Naive B cell (primary cell): ENCODE data around the gene NFATC4. TPM values are rescaled to one million over a fixed set of nuclear protein-coding genes. Genes with fewer than 3 reads are reported as not detected.
"Not testable (repeated sequence)": the region's sequence is repeated elsewhere in the genome, so short reads cannot be mapped to it uniquely, and the experiment has no call there.

Experiments
- ATAC-seq, 2 donors: fragments of 150-1000 bp; cut with Tn5 transposase; 2 replicates each; pipeline ENCODE4 v1.10.0; 2021; ENCODE audit warnings: low read depth in 2 of 2, mild to moderate bottlenecking in 2 of 2, moderate library complexity in 2 of 2
- DNase-seq: peaks from one replicate; pipeline ENCODE4 v3.0.0; 2022
- H3K27ac Mint-ChIP-seq, 6 donors: one replicate each; pipeline ENCODE4 v1.8.0; 2020 to 2022; ENCODE audit warnings: mild to moderate bottlenecking in 6 of 6, mixed read lengths in 6 of 6, moderate library complexity in 5 of 6, inconsistent platforms in 2 of 6
- H3K27me3 Mint-ChIP-seq, 3 donors: one replicate each; pipeline ENCODE4 v1.8.0; 2021 to 2022; ENCODE audit warnings: mixed read lengths in 3 of 3, mild to moderate bottlenecking in 1 of 3
- H3K36me3 Mint-ChIP-seq, 2 donors: one replicate each; pipeline ENCODE4 v1.8.0; 2020 to 2022; ENCODE audit warnings: mixed read lengths in 2 of 2, inconsistent platforms in 1 of 2, mild to moderate bottlenecking in 1 of 2
- H3K4me1 Mint-ChIP-seq, 3 donors: one replicate each; pipeline ENCODE4 v1.8.0; 2020 to 2022; ENCODE audit warnings: mixed read lengths in 3 of 3, inconsistent platforms in 1 of 3, mild to moderate bottlenecking in 1 of 3, moderate library complexity in 1 of 3
- H3K4me3 Mint-ChIP-seq, 8 donors: one replicate each; pipeline ENCODE4 v1.8.0; 2020 to 2022; ENCODE audit warnings: mild to moderate bottlenecking in 8 of 8, mixed read lengths in 8 of 8, moderate library complexity in 8 of 8, inconsistent platforms in 2 of 8
- H3K9me3 Mint-ChIP-seq, 7 donors: one replicate each; pipeline ENCODE4 v1.8.0; 2020 to 2022; ENCODE audit warnings: mixed read lengths in 7 of 7, mild to moderate bottlenecking in 5 of 7, inconsistent platforms in 2 of 7, moderate library complexity in 1 of 7
- polyA plus RNA-seq, 6 donors: library from polyadenylated mRNA; unstranded; fragments of 300-500 nt; fragmentation: Illumina TruSeq; gene quantifications; one replicate each; pipeline ENCODE4 v1.2.3, GENCODE V29; 2021; ENCODE audit warnings: low read depth in 6 of 6

NFATC4 gene
- polyA plus RNA-seq, 6 donors from 2014 or later: 0.19 to 0.43 TPM; not detected in 4

GRCh38 chr14:24364841-24365240, 3.1 kb upstream of the NFATC4 start:
- Mint-ChIP-seq H3K36me3 (no peaks in the 10 kb centered on the region), H3K27ac (no peak overlapping the region), H3K4me1 (peaks cover 34 to 38% (median 35%) of the 10 kb centered on the region in 3 donors), H3K9me3 (no peaks in the 10 kb centered on the region), H3K27me3 (peaks cover 0 to 41% (median 10%) of the 10 kb centered on the region in 3 donors), H3K4me3 (no peak overlapping the region)
- no peak for DNase-seq
- ATAC-seq: no peak

GRCh38 chr14:24365600-24366412, 2.2 kb upstream of the NFATC4 start:
- Mint-ChIP-seq H3K27me3 (peaks cover 0 to 37% (median 10%) of the 10 kb centered on the region in 3 donors), H3K9me3 (no peaks in the 10 kb centered on the region), H3K27ac (peak overlapping the region; percentile 87 to 97 (median 91)), H3K4me3 (peak overlapping the region; percentile 80 to 97 (median 86)), H3K4me1 (peaks cover 34 to 38% (median 35%) of the 10 kb centered on the region in 3 donors), H3K36me3 (no peaks in the 10 kb centered on the region)
- DNase-seq (peak; percentile 88), ATAC-seq (peak; percentile 61 to 67)

- no peaks in the 10 kb centered on the region for H3K9me3 Mint-ChIP-seq
- peak overlapping the region in 4 of 6 donors; percentile 87 to 97 (median 91) for H3K27ac Mint-ChIP-seq
- H3K4me1 Mint-ChIP-seq: peaks cover 34 to 38% (median 35%) of the 10 kb centered on the region in 3 donors
- peak overlapping the region; percentile 36 to 97 (median 86) for H3K4me3 Mint-ChIP-seq
- no peaks in the 10 kb centered on the region for H3K36me3 Mint-ChIP-seq
- ATAC-seq (no peak), DNase-seq (no peak)
- H3K27me3 Mint-ChIP-seq: peaks cover 0 to 31% (median 8%) of the 10 kb centered on the region in 3 donors
Measured at GRCh38 chr14:24366413-24366720, 1.6 kb upstream of the NFATC4 start.

DNA sequence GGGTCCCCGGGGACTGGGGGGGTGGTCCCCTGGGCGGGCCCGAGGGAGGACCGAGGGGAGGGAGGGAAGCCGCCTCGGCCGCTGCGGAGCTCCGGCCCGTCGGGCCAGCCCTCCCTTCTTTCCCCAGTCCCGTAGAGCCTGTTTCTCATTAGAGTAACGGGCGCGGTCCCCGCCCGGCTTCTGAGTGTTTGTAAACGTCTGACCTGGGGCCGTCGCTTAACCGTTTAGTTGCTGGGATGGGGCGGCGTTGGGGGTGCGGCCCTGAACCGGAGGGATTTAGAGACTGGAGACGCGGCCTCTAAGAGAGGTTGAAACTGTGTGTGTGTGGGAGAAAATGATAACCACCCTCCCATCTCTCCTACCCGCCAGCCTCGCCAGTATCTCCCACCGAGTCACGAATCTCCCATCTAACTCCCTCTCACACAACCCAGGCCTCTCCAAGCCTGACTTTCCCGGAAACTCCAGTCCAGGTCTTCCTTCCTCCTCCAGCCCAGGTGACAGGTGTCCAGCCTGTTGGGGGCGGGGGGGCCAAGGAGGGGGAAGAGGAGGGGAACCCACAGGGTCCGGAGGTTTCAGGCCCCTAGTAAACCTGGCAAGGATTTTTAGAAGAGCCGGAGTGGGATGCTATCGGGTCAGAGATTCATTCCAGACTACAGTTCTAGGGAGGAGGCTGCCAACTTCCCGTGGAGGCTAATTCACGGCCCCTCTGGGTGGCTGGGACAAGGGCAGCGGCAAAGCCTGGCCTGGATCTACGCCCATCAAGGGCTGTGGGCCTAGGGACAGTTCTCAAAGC, 1.1 kb upstream of the NFATC4 start:
- ATAC-seq: peak; percentile 76 to 78
- peaks cover 34 to 38% (median 35%) of the 10 kb centered on the region in 3 donors for H3K4me1 Mint-ChIP-seq
- H3K4me3 Mint-ChIP-seq: peak overlapping the region; percentile 77 to 97 (median 88)
- peaks cover 0 to 26% (median 4%) of the 10 kb centered on the region in 3 donors for H3K27me3 Mint-ChIP-seq
- H3K9me3 Mint-ChIP-seq: no peaks in the 10 kb centered on the region
- DNase-seq: peak; percentile 96
- peak overlapping the region; percentile 87 to 97 (median 92) for H3K27ac Mint-ChIP-seq
- H3K36me3 Mint-ChIP-seq: no peaks in the 10 kb centered on the region

GRCh38 chr14:24368212-24368561, 203 bp downstream of the NFATC4 start:
- Mint-ChIP-seq H3K27me3 (peaks cover 0 to 17% (median 4%) of the 10 kb centered on the region in 3 donors), H3K4me3 (peak overlapping the region; percentile 76 to 97 (median 82)), H3K36me3 (no peaks in the 10 kb centered on the region), H3K9me3 (no peaks in the 10 kb centered on the region), H3K27ac (peak overlapping the region in 5 of 6 donors; percentile 38 to 87 (median 76)), H3K4me1 (peaks cover 34 to 38% (median 35%) of the 10 kb centered on the region in 3 donors)
- DNase-seq (no peak), ATAC-seq (no peak)

- peaks cover 0 to 16% (median 4%) of the 10 kb centered on the region in 3 donors for H3K27me3 Mint-ChIP-seq
- peak; percentile 25 to 30 for ATAC-seq
- DNase-seq: peak; percentile 70
- no peaks in the 10 kb centered on the region for H3K36me3 Mint-ChIP-seq
- peaks cover 34 to 38% (median 35%) of the 10 kb centered on the region in 3 donors for H3K4me1 Mint-ChIP-seq
- peak overlapping the region; percentile 47 to 87 (median 80) for H3K27ac Mint-ChIP-seq
- no peaks in the 10 kb centered on the region for H3K9me3 Mint-ChIP-seq
- peak overlapping the region; percentile 76 to 97 (median 84) for H3K4me3 Mint-ChIP-seq
Measured at GRCh38 chr14:24368562-24369252, 723 bp downstream of the NFATC4 start.

GRCh38 chr14:24369463-24369862, 1.5 kb downstream of the NFATC4 start:
- Mint-ChIP-seq H3K27ac (peak overlapping the region in 4 of 6 donors; percentile 28 to 87 (median 62)), H3K4me1 (peaks cover 34 to 38% (median 35%) of the 10 kb centered on the region in 3 donors), H3K27me3 (peaks cover 0 to 16% (median 4%) of the 10 kb centered on the region in 3 donors), H3K9me3 (no peaks in the 10 kb centered on the region), H3K36me3 (no peaks in the 10 kb centered on the region), H3K4me3 (peak overlapping the region in 5 of 8 donors; percentile 59 to 80 (median 70))
- ATAC-seq: no peak
- no peak for DNase-seq

GRCh38 chr14:24369907-24370687, 2.1 kb downstream of the NFATC4 start:
- peaks cover 0 to 16% (median 4%) of the 10 kb centered on the region in 3 donors for H3K27me3 Mint-ChIP-seq
- no peak for DNase-seq
- H3K4me1 Mint-ChIP-seq: peaks cover 33 to 37% (median 35%) of the 10 kb centered on the region in 3 donors
- H3K4me3 Mint-ChIP-seq: peak overlapping the region in 4 of 8 donors; percentile 19 to 80 (median 50)
- no peaks in the 10 kb centered on the region for H3K36me3 Mint-ChIP-seq
- H3K9me3 Mint-ChIP-seq: no peaks in the 10 kb centered on the region
- no peak overlapping the region for H3K27ac Mint-ChIP-seq
- ATAC-seq: no peak

DNA sequence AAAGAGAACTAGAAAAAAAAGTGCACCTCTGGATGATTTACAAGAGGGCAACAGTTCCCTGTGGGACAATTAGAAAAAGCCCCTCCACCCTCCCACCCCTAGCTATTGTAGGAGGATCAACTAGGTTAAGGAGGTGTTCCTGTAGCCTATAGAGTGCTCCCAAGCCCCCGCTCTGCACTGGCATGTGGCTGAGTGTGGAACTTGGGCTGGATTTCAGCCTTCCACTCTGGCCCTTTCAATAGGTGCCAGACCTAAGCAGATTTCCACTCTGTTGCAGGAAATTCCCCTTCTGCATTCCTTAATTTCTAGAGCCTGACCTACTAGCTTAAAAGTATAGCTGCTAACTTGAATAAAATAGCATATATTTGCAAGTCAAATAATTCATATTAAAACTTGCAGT, 2.8 kb downstream of the NFATC4 start:
- DNase-seq (no peak), ATAC-seq (no peak)
- Mint-ChIP-seq H3K9me3 (no peaks in the 10 kb centered on the region), H3K4me3 (peak overlapping the region in 2 of 8 donors; percentile 19 to 43), H3K36me3 (no peaks in the 10 kb centered on the region), H3K27me3 (peaks cover 0 to 16% (median under 1%) of the 10 kb centered on the region in 3 donors), H3K27ac (peak overlapping the region in 1 of 6 donors; percentile 50), H3K4me1 (peaks cover 27 to 32% (median 30%) of the 10 kb centered on the region in 3 donors)

- Mint-ChIP-seq H3K4me3 (peak overlapping the region in 1 of 8 donors; percentile 43), H3K4me1 (peaks cover 22 to 24% (median 23%) of the 10 kb centered on the region in 3 donors), H3K27me3 (peaks cover 0 to 16% (median 0%) of the 10 kb centered on the region in 3 donors), H3K27ac (peak overlapping the region in 1 of 6 donors; percentile 92)
- not testable (repeated sequence) for ATAC-seq, DNase-seq, H3K9me3 Mint-ChIP-seq, H3K36me3 Mint-ChIP-seq
Measured at GRCh38 chr14:24371605-24372004, 3.6 kb downstream of the NFATC4 start.

DNA sequence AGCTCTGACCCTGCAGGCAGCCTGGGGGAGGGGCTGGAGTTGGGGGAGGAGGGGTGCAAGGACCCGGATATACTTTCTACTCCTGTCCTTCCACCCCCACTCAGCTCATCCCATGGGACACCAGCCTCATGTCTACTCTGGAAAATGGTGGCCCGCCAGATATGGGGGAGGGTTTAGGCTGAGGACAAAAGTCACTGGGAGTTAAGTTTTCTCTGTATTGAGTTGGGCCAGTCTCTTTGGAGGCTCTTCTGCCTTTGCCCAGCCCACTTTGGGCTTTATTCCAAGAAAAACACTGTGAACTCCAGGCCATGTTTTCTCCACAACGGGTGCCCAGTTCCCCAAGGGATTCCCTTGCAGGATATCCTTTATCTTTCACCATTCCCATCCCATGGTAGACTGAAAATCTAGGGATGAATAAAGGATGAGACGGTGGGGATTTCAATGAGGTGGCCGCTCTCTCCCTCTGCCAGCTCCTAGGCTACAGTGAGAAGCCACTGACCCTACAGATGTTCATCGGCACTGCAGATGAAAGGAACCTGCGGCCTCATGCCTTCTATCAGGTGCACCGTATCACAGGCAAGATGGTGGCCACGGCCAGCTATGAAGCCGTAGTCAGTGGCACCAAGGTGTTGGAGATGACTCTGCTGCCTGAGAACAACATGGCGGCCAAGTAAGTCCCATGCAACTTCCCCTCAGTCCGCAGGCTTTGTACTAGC, 4.9 kb downstream of the NFATC4 start:
- ATAC-seq (no peak), DNase-seq (no peak)
- peaks cover 0 to 6% (median 5%) of the 10 kb centered on the region in 3 donors for H3K27me3 Mint-ChIP-seq
- H3K4me1 Mint-ChIP-seq: peaks cover 10 to 12% (median 10%) of the 10 kb centered on the region in 3 donors
- H3K27ac Mint-ChIP-seq: no peak overlapping the region
- no peaks in the 10 kb centered on the region for H3K36me3 Mint-ChIP-seq
- no peaks in the 10 kb centered on the region for H3K9me3 Mint-ChIP-seq
- H3K4me3 Mint-ChIP-seq: no peak overlapping the region
